ENCODE measurements around the gene IGF2. TPM values are rescaled to one million over a fixed set of nuclear protein-coding genes. Genes with fewer than 3 reads are reported as not detected.

IGF2 gene
- total and polyA plus RNA-seq, 2 donors (not counting 1 experiment from before 2014, with no cell fraction given) = not detected

DNA sequence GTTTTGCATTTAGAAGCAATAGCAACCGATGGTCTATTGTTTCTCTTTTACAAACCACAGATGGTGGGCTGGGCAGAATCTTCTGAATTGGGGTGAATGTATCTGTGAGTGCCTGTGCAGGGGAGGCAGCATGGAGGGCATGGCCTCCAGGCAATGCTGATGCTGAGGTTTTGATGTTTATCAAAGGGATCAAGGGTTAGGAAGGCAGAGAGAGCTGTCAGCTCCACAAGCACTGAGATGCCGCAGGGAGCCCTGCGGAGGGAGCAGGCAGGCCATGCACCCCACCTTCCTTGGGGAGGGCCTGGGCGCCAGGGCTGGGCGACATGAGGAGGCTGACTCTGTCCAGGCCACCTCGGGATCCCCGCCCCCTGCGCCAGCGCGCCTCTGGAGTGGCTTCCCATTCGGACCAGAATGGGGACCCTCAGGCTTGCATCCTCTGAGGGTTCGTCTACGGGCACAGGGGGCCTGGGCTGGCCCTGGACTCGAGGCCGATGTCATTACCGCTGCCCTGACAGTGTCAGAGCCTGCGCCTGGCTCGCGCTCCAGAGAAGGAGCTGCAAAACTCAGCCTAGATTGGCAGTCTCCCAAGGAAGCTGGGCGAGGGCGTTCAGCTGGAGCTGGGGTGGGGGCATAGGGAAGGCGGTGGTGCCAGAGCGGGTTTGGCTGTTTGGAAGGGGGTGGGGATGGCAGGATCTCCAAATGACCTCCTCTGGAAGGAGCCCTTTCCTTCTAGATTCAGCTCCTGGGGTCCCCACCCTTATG, 46.3 kb upstream of the IGF2 start:
- H3K4me1 Mint-ChIP-seq = peaks cover under 1% of the 10 kb centered on the region
- ATAC-seq (ENCODE audit: low read depth) = no peak
- H3K9me3 ChIP-seq (ENCODE audit: control extremely low read depth in 1 of 3, control insufficient read depth in 2 of 3, insufficient read depth in 1 of 3, low read length in 2 of 3) = no peaks in the 10 kb centered on the region
- no peak overlapping the region for H3K27ac Mint-ChIP-seq
- H3K9ac ChIP-seq (ENCODE audit: low read length) = no peak overlapping the region
- H3K4me2 ChIP-seq (replicated peaks; ENCODE audit: low read depth, low read length, poor library complexity, severe bottlenecking) = no peak overlapping the region
- peaks cover 9% of the 10 kb centered on the region for H3K27me3 Mint-ChIP-seq
- ChIA-PET CTCF (interaction anchor here (1.2 to 5.4 kb wide), 4 partner anchors 10 to 234 kb away, joined by 4 to 42 read pairs (median 6); no protein-coding TSS in a partner anchor), POLR2A (no interaction called here)
- no peaks in the 10 kb centered on the region for H4K20me1 ChIP-seq (ENCODE audit: control insufficient read depth, insufficient read depth, low read length, poor library complexity, severe bottlenecking)
- peaks cover 0 to 5% (median 0%) of the 10 kb centered on the region in 4 experiments for H3K27me3 ChIP-seq (replicated peaks in 1 of 4; ENCODE audit: control extremely low read depth in 1 of 4, control insufficient read depth in 3 of 4, insufficient read depth in 4 of 4, low read length in 3 of 4)
- intact Hi-C loops (cut with micrococcal nuclease) = loop anchor here (1.0 to 5.0 kb wide), 2 partner anchors 235 to 342 kb away; no protein-coding TSS in a partner anchor
- no peak overlapping the region for H2AFZ ChIP-seq (ENCODE audit: insufficient read depth, low read depth, low read length, poor library complexity, severe bottlenecking)
- WGBS (ENCODE audit: insufficient coverage) = 89% methylated on average over 22 of the region's 23 CpGs
- TF ChIP-seq, protein P1, sequence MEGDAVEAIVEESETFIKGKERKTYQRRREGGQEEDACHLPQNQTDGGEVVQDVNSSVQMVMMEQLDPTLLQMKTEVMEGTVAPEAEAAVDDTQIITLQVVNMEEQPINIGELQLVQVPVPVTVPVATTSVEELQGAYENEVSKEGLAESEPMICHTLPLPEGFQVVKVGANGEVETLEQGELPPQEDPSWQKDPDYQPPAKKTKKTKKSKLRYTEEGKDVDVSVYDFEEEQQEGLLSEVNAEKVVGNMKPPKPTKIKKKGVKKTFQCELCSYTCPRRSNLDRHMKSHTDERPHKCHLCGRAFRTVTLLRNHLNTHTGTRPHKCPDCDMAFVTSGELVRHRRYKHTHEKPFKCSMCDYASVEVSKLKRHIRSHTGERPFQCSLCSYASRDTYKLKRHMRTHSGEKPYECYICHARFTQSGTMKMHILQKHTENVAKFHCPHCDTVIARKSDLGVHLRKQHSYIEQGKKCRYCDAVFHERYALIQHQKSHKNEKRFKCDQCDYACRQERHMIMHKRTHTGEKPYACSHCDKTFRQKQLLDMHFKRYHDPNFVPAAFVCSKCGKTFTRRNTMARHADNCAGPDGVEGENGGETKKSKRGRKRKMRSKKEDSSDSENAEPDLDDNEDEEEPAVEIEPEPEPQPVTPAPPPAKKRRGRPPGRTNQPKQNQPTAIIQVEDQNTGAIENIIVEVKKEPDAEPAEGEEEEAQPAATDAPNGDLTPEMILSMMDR (IDR thresholded peaks at IDR 0.05) = no peak
- TF ChIP-seq EZH2 (IDR thresholded peaks at IDR 0.05; ENCODE audit: borderline replicate concordance, insufficient read depth, low read depth, low read length, poor library complexity, severe bottlenecking) = no peak
- H3K4me1 ChIP-seq (ENCODE audit: control insufficient read depth in 2 of 2, insufficient read depth in 2 of 2, low read length in 2 of 2) = peaks cover 3 to 8% of the 10 kb centered on the region in 2 donors
- no peak overlapping the region for H3K4me3 Mint-ChIP-seq
- no peaks in the 10 kb centered on the region for H3K36me3 ChIP-seq (replicated peaks in 1 of 2; ENCODE audit: control extremely low read depth in 1 of 2, control insufficient read depth in 1 of 2, extremely low read depth in 1 of 2, insufficient read depth in 2 of 2, low read length in 1 of 2)
- H3K9me3 Mint-ChIP-seq (ENCODE audit: insufficient read depth) = no peaks in the 10 kb centered on the region
- H3K27ac ChIP-seq (ENCODE audit: low read length in 2 of 2) = no peak overlapping the region
- DNase-seq = no peak
- no peaks in the 10 kb centered on the region for H3K79me2 ChIP-seq (ENCODE audit: control insufficient read depth, insufficient read depth, low read length)
- H3K4me3 ChIP-seq (ENCODE audit: control extremely low read depth in 1 of 5, extremely low read depth in 1 of 5, insufficient read depth in 1 of 5, low read depth in 2 of 5, low read length in 4 of 5) = no peak overlapping the region

Data from B cell (primary cell).